Upper lobe of left lung (tissue), 6 donors: Measurements from ENCODE around the gene ZC3H18. TPM values are rescaled to one million over a fixed set of nuclear protein-coding genes. Genes with fewer than 3 reads are reported as not detected.

Experiments used
- ATAC-seq, 2 donors: fragments of 200-7000 bp; cut with Tn5 transposase; one replicate each; pipeline ENCODE4 v1.9.1; 2022; ENCODE audit warnings: mild to moderate bottlenecking in 2 of 2, moderate library complexity in 2 of 2; ENCODE audit not compliant: low FRiP score in 2 of 2
- DNase-seq, 2 donors: peaks; one replicate each; pipeline ENCODE4 v3.0.0-alpha.2; 2019 to 2020
- H3K27ac ChIP-seq, 4 donors: fragments of 200-600 bp; sonication (generic); one replicate each; pipeline ENCODE4 v1.5.1; 2016 to 2019
- H3K27me3 ChIP-seq, 4 donors: fragments of 200-600 bp; sonication (generic); one replicate each; pipeline ENCODE4 v1.5.1; 2017 to 2019
- H3K36me3 ChIP-seq, 4 donors: fragments of 200-600 bp; sonication (generic); one replicate each; pipeline ENCODE4 v1.5.1; 2016 to 2019
- H3K4me1 ChIP-seq, 4 donors: fragments of 200-600 bp; sonication (generic); one replicate each; pipeline ENCODE4 v1.5.1; 2018 to 2019
- H3K4me3 ChIP-seq, 4 donors: fragments of 200-600 bp; sonication (generic); one replicate each; pipeline ENCODE4 v1.5.1; 2017 to 2019; ENCODE audit warnings: mild to moderate bottlenecking in 2 of 4, moderate library complexity in 1 of 4
- H3K9me3 ChIP-seq, 4 donors: fragments of 200-600 bp; sonication (generic); one replicate each; pipeline ENCODE4 v1.5.1; 2018 to 2019
- CTCF ChIP-seq, 6 experiments: fragments of 450-650 bp in 4 of 6; fragments of 200-600 bp in 2 of 6; sonication (generic) in 2 of 6; IDR thresholded peaks; one replicate each; pipeline ENCODE4 v1.5.1; 2016 to 2019; ENCODE audit warnings: antibody characterized with exemption in 6 of 6
- EP300 ChIP-seq, 4 donors: sonication (generic); formaldehyde crosslinking; IDR thresholded peaks; one replicate each; pipeline ENCODE4 v1.5.1; 2017; ENCODE audit warnings: antibody characterized with exemption in 4 of 4, control low read depth in 2 of 4
- POLR2A ChIP-seq, 4 donors: fragments of 450-650 bp; IDR thresholded peaks; one replicate each; pipeline ENCODE4 v1.5.1; 2016 to 2017; ENCODE audit warnings: antibody characterized with exemption in 4 of 4, mild to moderate bottlenecking in 2 of 4
- POLR2AphosphoS5 ChIP-seq, 2 donors: sonication (generic); formaldehyde crosslinking; IDR thresholded peaks; one replicate each; pipeline ENCODE4 v1.5.1; 2017; ENCODE audit warnings: antibody characterized with exemption in 2 of 2
- WGBS, 2 donors: methylation state at CpG; one replicate each; pipeline ENCODE4 v1.1.5; 2017 to 2018; 5-methylcytosine and 5-hydroxymethylcytosine counted together
- total RNA-seq, 6 donors: library from RNA; depleted of rRNA in 4 of 6; stranded (reverse); fragments of >200 nt in 4 of 6; gene quantifications; one replicate each; pipeline versions ENCODE4 v1.1.0 to v1.2.1, GENCODE V29; 2016 to 2021
- donor health status: DM: no; HTN: no; CAD: no; lungs with moderate emphysema.
- donor health status: DM: no; HTN: yes; CAD: no; lungs with severe emphysema.

The ZC3H18 gene
- total RNA-seq, 6 donors from 2014 or later, result 22.0 to 74.4 (median 45.5) TPM

- H3K27ac ChIP-seq, result peak overlapping the region; percentile 70 to 86 (median 82)
- WGBS, 2 donors, result 4% methylated on average over 19 of the region's 28 CpGs
- DNase-seq (no peak), ATAC-seq (peak in 1 of 2 donors; percentile 46)
- TF ChIP-seq CTCF (IDR thresholded peaks at IDR 0.05), result peak in 1 of 6 experiments; percentile 16
- no peak for TF ChIP-seq EP300 (IDR thresholded peaks at IDR 0.05)
- H3K9me3 ChIP-seq, result no peaks in the 10 kb centered on the region
- peaks cover 21 to 34% (median 23%) of the 10 kb centered on the region in 4 donors for H3K4me1 ChIP-seq
- peaks cover 0 to 12% (median 3%) of the 10 kb centered on the region in 4 donors for H3K36me3 ChIP-seq
- no peaks in the 10 kb centered on the region for H3K27me3 ChIP-seq
- H3K4me3 ChIP-seq, result peak overlapping the region; percentile 29 to 91 (median 85)
These were observed 604 bp upstream of the ZC3H18 start for GRCh38 chr16:88569614-88569984.

DNA sequence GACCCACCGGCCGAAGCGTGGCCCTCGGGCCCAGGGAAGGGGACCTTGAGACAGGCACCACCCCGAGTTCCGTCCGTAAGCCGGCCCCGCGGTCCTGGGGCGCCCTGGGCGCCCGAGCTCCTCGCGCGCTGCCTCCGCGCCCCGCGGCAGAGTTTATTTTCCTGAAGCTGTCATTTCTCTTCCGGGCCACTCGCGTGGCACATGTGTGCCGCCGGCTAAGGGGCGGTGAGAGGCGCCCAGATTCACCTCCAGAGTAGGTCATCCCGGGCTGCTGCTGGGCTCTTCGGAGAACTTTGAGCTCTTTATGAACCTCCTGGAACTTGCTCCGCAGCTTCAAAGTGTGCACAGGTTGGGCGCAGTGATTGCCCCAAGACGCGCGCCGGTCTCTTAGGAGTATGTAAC lies 489 bp downstream of the ZC3H18 start:
- peak in 1 of 2 donors; percentile 25 for DNase-seq
- no peak for TF ChIP-seq EP300 (IDR thresholded peaks at IDR 0.05)
- no peak for TF ChIP-seq CTCF (IDR thresholded peaks at IDR 0.05)
- no peak for TF ChIP-seq POLR2AphosphoS5 (IDR thresholded peaks at IDR 0.05)
- TF ChIP-seq POLR2A (IDR thresholded peaks at IDR 0.05), result no peak
- ATAC-seq, result no peak
- peaks cover 0 to 19% (median 3%) of the 10 kb centered on the region in 4 donors for H3K36me3 ChIP-seq
- H3K27ac ChIP-seq, result peak overlapping the region; percentile 83 to 89 (median 88)
- no peaks in the 10 kb centered on the region for H3K9me3 ChIP-seq
- 1% methylated on average over 20 to 23 of the region's 35 CpGs for WGBS, 2 donors
- H3K4me3 ChIP-seq, result peak overlapping the region; percentile 80 to 99 (median 90)
- H3K4me1 ChIP-seq, result peaks cover 21 to 34% (median 23%) of the 10 kb centered on the region in 4 donors
- no peaks in the 10 kb centered on the region for H3K27me3 ChIP-seq

DNA sequence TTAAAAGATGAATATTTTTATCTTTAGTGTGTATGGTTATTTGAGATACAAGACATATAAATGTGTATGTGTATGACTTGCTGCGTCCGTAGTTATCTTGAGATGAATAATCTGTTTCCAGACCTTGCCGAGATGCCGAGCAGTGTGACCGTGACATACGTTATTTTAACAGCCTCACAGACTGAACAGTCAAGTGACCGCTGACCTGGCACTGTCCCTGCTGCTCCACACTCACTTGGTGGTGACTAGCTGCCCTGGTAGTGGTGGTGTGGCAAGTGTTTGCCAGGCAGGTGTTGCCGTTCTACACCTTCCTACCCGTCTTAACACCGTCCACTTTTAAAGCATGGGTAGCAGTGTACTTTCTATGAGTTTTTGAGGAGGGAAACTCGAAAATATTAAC lies 5.0 kb downstream of the ZC3H18 start:
- DNase-seq (no peak), ATAC-seq (no peak)
- Histone ChIP-seq H3K27ac (no peak overlapping the region), H3K9me3 (no peaks in the 10 kb centered on the region), H3K4me1 (peaks cover 16 to 48% (median 29%) of the 10 kb centered on the region in 4 donors), H3K4me3 (no peak overlapping the region), H3K36me3 (peaks cover 6 to 63% (median 29%) of the 10 kb centered on the region in 4 donors), H3K27me3 (no peaks in the 10 kb centered on the region)
- WGBS, 2 donors, result 94 to 96% methylated on average over 11 of the region's 11 CpGs
- no peak for TF ChIP-seq POLR2AphosphoS5 (IDR thresholded peaks at IDR 0.05)
- no peak for TF ChIP-seq CTCF (IDR thresholded peaks at IDR 0.05)
- TF ChIP-seq POLR2A (IDR thresholded peaks at IDR 0.05), result no peak
- TF ChIP-seq EP300 (IDR thresholded peaks at IDR 0.05), result no peak

DNA sequence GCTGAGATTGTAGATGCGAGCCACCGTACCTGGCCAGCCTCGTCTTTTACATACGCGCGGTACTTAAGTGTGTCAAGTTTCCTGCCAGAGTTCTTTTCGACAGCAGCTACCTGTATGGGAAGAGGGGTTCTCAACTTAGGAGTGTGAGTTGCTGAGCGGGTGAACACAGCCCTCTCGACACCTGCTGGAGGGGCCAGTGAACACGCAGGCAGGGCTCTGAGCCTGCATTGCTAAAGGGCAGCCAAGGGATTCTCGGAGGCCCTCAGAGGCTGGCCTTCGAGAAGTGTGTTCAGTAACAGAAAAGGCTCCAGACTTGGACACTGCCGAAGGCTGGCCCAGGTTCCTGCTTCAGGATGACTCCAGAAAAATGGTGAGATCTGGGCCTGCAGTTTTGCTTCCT lies 6.1 kb downstream of the ZC3H18 start:
- H3K4me3 ChIP-seq, result no peak overlapping the region
- H3K27me3 ChIP-seq, result no peaks in the 10 kb centered on the region
- 80 to 84% methylated on average over 13 of the region's 13 CpGs for WGBS, 2 donors
- TF ChIP-seq CTCF (IDR thresholded peaks at IDR 0.05) (no peak), POLR2AphosphoS5 (IDR thresholded peaks at IDR 0.05) (no peak)
- peak overlapping the region in 1 of 4 donors; percentile 37 for H3K27ac ChIP-seq
- DNase-seq (peak in 1 of 2 donors; percentile 59), ATAC-seq (no peak)
- H3K36me3 ChIP-seq, result peaks cover 6 to 73% (median 37%) of the 10 kb centered on the region in 4 donors
- H3K4me1 ChIP-seq, result peaks cover 10 to 45% (median 26%) of the 10 kb centered on the region in 4 donors
- no peaks in the 10 kb centered on the region for H3K9me3 ChIP-seq

DNA sequence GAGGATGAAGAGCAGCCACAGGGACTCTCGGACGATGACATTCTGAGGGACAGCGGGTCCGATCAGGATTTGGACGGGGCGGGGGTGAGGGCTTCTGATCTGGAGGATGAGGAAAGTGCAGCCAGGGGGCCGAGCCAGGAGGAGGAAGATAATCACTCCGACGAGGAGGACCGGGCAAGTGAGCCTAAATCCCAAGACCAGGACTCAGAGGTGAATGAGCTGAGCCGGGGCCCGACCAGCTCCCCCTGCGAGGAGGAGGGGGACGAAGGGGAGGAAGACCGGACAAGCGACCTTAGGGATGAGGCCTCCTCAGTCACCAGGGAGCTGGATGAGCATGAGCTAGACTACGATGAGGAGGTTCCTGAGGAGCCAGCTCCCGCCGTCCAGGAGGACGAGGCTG lies 7.0 kb downstream of the ZC3H18 start:
- ATAC-seq, result no peak
- 92% methylated on average over 20 of the region's 20 CpGs for WGBS, 2 donors

More for the DNA sequence above, 7.0 kb downstream of the ZC3H18 start:
- Histone ChIP-seq H3K9me3 (no peaks in the 10 kb centered on the region), H3K4me1 (peaks cover 1 to 36% (median 17%) of the 10 kb centered on the region in 4 donors), H3K27me3 (no peaks in the 10 kb centered on the region), H3K36me3 (peaks cover 6 to 79% (median 42%) of the 10 kb centered on the region in 4 donors), H3K27ac (peak overlapping the region in 1 of 4 donors; percentile 37), H3K4me3 (no peak overlapping the region)
- DNase-seq, result no peak
- no peak for TF ChIP-seq POLR2A (IDR thresholded peaks at IDR 0.05)
- TF ChIP-seq CTCF (IDR thresholded peaks at IDR 0.05), result no peak
- TF ChIP-seq POLR2AphosphoS5 (IDR thresholded peaks at IDR 0.05), result no peak
- no peak for TF ChIP-seq EP300 (IDR thresholded peaks at IDR 0.05)
